Right renal pelvis (tissue), 4 donors: Measurements from ENCODE around the gene CKM. TPM values are rescaled to one million over a fixed set of nuclear protein-coding genes. Genes with fewer than 3 reads are reported as not detected.

Experiments used
- DNase-seq, 4 donors: peaks; one replicate each; pipeline ENCODE4 v3.0.0-alpha.2; 2013; ENCODE audit warnings: low read depth in 4 of 4, low spot score in 3 of 4, missing footprints in 1 of 4
- polyA plus RNA-seq, 4 donors: library from polyadenylated mRNA; unstranded; fragments of 120-200 nt; gene quantifications; one replicate each; pipeline ENCODE4 v1.2.1, GENCODE V29; 2013; ENCODE audit not compliant: insufficient read length in 4 of 4

The CKM gene
- under 1 TPM; 0.33 to 0.84 (median 0.56) TPM for polyA plus RNA-seq

DNA sequence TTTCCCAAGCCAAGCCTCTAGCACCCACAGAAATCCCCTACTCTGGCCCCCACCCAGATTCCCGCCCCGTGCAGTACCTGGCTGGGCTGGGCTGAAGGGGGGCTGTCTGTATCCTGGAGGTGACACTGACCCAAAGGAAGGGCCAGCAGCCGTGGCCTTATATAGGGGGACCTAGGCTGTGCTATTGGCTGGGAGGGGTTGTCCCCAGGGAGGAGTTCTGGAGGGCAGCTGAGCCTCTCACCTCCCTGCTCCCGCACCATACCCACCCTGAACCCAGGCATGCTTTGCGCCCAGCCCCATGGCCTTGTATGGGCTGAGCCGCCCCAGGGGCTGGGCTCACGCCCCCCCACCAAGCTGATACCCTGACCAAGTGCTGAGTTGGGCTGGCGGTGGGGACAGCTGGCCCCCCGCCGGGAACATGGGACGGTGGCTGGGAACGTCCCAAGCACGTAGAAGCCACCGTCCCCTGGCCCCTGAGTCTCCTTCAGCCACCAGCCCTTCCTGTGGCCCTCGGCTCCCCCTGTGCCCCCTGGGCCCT, at the start of gene CKM:
CKM (minus strand) TSS at position 132 of the 538 bp plus-strand sequence. CDS start 3,162 bp downstream, outside the sequence.
- no peak for DNase-seq

- DNase-seq = peak; percentile 99 to 100 (median 100)
Measured at GRCh38 chr19:45370410-45371204, 47.9 kb upstream of the CKM start, which contains the start of gene ERCC2. ERCC2 (minus strand) TSS chr19:45370573; CDS start chr19:45370540, 33 bp downstream.

GRCh38 chr19:45368737-45369340, 46.2 kb upstream of the CKM start:
- DNase-seq = no peak

- no peak for DNase-seq
Measured at GRCh38 chr19:45368127-45368526, 45.5 kb upstream of the CKM start.

DNA sequence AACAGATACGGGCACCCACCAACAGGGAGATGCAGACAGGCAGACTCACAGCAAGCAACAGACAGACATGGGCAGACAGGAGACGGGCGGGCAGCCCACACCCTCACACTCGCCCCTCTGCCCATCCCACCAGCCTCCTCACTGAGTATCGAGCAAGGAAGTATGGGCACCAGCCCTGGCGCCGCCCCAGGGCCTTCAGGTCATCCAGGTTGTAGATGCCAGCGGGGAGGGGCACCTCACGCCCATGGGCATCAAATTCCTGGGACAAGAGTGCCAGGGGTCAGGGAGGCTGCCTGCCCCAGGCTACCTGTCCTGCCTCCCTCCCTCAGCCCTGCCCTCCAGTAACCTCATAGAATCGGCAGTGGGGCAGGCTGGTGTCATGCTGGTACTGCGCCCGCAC, 42.0 kb upstream of the CKM start:
- no peak for DNase-seq

GRCh38 chr19:45363861-45364459, 41.3 kb upstream of the CKM start:
- no peak for DNase-seq

DNA sequence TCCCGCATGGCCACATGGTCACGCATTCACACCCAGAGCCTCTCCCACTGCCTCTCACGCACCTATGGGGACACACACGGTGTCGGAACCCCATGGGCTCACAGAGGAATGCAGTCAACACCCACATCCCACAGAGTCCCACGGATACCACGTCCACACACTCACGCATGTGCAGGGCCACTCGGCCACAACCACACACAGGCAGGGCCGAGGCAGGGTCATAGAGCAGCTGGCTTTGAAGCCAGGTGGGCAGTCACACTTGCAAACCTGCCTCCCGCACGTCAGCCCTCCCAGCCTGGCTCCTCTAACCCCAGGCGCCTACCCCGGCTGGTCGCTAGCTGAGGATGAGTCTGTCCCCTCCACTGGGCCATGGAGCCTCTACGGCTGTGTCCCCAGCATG, 39.6 kb upstream of the CKM start:
- DNase-seq = no peak

DNA sequence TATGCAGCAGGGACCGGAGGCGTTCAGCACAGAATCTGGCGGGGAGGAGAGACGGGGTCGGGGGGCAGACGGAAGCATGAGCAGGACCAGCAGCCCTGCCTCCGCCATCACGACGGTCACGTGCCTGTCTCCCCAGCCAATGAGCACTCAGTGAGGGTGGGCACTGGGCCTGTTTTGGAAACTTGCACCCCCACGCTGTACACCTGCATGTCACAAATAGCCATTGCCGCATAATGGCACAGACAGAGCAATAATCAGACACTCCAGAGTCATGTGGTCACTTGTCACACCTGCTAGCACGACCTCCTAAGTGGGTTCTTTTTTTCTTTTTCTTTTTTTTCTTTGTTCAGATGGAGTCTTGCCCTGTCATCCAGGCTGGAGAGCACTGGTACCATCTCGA, 38.9 kb upstream of the CKM start:
- no peak for DNase-seq

DNA sequence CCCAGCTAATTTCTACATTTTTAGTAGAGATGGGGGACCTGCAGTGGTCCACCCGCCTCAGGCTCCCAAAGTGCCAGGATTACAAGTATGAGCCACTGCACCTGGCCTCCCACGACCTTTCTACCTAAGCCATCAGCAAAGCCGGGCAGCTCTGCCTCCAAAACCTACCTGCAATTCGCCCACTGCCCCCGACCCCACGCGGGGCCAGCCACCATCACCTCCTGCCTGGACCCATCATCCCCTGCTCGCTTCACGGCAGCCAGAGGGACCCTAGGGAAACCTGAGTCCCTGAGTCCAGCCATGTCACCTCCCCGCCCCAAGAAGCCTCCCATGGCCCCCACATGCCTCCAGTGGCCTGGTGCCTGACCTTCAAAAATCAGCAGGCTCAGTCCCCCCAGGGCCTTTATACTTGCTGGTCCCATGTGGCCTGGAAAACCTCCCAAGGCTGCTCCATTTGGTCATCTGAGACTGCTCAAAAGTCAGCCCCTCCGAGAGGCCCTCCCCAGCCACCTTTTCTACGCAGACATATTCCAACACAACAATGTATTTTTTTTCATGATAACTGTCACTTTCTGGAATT, 35.6 kb upstream of the CKM start:
- no peak for DNase-seq

GRCh38 chr19:45357445-45357783, 34.7 kb upstream of the CKM start:
- DNase-seq = no peak

- DNase-seq = no peak
Measured at GRCh38 chr19:45356760-45357444, 34.2 kb upstream of the CKM start.

DNA sequence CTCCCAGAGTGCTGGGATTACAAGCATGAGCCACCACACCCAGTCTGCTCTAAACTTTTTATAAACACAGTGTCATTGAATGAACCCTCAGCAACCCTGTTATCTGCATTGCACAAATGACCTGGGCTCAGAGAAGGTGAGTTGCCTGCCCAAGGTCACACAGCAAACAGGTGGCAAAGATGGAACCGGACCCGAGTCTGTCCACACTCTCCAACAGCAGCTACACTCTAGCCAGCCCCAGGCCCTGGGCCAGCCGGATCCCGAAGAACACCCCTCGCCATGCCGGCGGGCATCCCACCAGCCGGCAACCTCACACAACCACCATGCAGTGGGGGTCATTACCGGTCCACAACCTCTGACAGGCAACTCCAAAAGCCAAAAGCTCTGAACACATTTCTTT, 33.2 kb upstream of the CKM start:
- DNase-seq = no peak

DNA sequence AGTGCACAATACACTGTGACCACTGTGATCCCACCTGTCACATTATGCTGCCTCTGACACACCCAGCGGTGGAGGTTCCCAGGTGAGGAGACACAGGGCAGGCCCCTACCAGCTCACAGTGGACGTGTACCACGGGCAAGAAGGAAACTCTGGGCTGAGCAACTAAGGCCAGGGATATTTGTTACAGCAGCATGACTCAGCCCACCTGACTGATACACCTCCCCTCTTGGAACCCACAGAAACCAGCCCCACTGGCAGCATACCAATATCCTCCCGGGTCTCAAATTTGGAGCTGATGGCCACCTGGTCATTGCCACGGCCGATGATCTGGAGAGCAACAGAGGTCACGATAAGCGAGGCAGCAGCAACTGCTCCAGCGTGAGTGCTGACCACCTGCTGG, 32.7 kb upstream of the CKM start:
- no peak for DNase-seq

DNA sequence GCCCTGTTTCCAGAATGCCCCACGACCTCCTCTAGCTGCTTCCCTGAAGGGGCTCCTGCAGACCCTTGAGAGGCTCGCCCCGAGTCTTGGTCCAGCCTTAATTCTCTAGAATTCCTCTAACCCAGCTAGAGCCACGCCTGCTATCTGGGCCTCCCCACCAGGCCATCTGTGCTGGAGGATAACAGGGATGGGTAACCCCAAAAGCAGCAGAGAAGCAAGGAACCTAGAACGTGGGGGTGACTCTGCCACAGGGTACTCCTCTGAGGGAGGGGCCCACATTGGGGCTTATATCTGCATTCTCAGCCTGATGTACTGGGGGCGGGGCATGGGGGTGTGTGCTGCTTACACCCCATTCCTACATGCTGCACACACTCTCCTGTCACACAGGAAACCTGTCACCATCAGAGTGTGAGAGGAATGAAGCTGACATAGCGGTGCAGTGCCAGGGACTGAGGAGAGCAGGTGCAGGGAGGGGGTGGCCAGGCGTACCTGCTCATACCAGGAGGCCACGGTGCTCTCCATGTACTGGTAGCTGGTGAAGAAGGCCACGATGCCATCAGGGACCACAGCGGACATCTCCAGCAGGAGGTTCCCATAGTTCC, 31.7 kb upstream of the CKM start:
- DNase-seq = no peak

DNA sequence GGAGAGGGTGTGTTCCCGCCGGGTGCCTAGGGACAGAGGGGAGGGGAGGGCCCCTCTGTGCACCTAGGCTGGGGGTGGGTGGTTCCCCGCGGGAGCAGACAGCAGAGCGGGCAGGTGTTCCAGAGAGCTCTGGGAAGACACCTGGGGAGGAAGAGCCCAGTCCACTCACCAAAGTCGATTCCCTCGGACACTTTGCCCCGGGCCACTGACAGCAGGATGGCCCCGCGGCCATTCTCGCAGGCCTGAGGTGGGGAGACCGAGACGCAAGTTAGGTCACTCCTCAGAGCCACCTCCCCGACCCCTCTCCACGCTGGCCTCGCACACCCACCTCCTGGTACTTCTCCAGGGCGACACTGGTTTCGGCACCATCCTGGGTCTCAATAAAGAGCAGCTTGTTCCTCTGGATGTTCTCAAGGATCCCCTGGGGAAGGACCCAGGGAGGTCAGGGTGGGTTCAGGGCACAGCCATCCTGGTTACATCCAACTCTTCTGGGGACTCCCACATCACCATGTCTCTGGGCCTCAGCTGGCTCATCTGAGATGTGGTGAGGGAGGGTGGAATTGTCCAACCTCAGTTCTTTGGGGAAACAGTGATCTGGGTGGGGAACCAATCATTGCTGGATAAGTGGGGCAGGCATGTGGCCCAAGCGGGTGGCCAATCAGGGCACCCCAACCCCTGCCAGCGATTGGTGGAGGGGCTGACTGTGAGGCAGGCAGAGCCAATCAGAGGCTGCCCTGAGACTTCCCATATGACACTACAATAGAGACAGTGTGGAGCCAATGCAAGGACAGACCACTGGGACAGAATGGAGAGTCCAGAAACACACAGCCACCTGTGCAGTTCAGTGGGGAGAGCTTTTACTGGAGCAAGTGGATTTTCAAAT, 30.5 kb upstream of the CKM start:
- no peak for DNase-seq

GRCh38 chr19:45352471-45352870, 29.8 kb upstream of the CKM start:
- no peak for DNase-seq

DNA sequence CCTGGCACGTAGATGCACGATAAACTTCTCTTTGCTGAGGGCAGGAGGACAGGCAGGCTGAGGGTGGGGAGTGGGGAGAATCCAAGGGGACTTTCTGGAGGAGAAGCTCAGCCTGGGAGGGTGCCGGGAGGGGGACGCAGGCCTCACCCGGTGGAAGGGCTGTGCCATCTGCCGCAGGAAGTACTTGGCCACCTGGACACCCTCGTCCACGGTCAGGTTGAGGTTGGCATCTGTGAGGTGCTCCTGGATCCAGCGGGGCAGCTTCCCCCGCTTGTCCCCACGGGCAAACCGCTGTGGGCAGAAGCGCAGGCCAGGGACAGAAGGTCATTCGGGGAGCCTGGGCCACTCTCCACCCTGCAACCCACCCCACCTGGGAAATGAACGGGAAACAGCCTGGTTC, 29.4 kb upstream of the CKM start:
- no peak for DNase-seq

DNA sequence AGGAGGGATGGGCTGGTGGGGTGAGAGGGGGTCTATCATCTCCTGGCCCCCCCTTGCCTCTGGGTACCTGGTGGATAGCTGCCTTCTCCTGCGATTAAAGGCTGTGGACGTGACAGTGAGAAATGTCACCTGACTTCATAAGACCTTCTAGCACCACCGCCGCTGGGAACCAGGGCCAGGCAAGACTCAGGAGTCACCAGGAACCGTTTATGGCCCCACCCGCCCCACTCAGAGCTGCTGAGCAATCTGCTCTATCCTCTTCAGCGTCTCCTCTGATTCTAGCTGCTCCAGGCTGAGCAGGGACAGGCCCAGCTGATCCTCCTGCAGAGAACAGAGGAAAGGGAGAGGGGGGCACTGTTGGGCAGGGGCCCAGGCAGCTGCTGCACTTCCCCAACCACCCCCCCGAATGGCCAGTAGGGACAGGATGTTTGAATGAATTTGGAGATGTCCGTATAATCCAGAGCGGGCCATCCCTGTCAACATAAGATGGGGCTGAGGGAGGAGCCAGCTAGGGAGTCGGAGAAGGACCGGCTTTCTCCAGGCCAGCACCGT, 28.8 kb upstream of the CKM start:
- DNase-seq = no peak

DNA sequence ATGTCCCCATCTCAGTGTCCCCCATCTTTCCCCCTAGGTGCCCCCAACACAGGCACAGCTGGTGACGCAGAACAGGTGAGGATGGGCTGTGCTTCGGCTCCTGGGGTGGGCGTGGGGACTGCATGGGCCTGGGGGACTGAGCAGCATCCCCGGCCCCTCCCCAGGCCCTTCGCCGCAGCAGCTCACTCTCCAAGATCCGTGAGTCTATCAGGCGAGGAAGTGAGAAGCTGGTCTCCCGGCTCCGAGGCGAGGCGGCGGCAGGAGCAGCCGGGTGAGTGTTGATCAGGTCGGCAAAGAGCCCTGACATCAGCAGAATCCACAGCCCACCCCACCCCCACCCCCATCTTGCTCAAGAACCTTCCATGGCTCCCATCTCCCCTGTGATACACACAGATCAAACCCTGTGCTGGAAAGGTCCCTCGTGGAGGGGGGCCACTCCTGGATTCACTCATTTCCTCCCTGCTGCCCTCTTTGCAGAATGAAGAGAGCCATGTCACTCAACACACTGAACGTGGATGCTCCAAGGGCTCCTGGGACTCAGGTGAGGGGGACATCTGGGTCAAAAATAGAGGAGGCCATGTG, 27.9 kb upstream of the CKM start:
- no peak for DNase-seq
